Prostate gland (tissue), 2 donors: ENCODE measurements around the gene FLG.

ENCODE experiments used
- POLR2AphosphoS5 ChIP-seq: sonication (generic); formaldehyde crosslinking; IDR thresholded peaks from one replicate; pipeline ENCODE4 v1.6.1; 2017; ENCODE audit warnings: antibody characterized with exemption
- TF ChIP-seq, protein P1 (sequence below), 4 experiments: fragments of 200-600 bp in 2 of 4; fragments of 450-650 bp in 2 of 4; sonication (generic) in 2 of 4; IDR thresholded peaks; 1 replicate in 3 of 4; 2 replicates in 1 of 4; pipeline ENCODE4 v1.5.1; 2016 to 2019; ENCODE audit warnings: antibody characterized with exemption in 4 of 4, mild to moderate bottlenecking in 2 of 4, moderate library complexity in 2 of 4

DNA sequence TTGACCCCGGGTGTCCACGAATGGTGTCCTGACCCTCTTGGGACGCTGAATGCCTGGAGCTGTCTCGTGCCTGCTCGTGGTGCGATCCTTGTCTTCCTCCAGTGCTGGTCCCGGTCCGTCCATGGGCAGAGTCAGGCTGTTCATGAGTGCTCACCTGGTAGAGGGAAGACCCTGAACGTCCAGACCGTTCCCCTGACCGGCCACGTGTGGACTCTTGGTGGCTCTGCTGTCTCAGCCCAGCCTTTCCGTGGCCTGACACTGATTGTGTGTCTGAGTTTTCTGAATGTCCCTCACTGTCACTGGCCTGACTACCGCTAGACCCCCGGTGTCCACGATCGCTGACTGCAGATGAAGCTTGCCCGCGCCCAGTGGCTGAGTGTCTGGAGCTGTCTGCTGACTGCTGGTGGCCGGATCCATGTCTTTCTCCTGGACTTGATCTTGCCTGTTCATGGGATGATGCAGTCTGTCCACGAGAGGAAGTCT lies 11.7 kb downstream of the FLG start:
- TF ChIP-seq, protein P1, sequence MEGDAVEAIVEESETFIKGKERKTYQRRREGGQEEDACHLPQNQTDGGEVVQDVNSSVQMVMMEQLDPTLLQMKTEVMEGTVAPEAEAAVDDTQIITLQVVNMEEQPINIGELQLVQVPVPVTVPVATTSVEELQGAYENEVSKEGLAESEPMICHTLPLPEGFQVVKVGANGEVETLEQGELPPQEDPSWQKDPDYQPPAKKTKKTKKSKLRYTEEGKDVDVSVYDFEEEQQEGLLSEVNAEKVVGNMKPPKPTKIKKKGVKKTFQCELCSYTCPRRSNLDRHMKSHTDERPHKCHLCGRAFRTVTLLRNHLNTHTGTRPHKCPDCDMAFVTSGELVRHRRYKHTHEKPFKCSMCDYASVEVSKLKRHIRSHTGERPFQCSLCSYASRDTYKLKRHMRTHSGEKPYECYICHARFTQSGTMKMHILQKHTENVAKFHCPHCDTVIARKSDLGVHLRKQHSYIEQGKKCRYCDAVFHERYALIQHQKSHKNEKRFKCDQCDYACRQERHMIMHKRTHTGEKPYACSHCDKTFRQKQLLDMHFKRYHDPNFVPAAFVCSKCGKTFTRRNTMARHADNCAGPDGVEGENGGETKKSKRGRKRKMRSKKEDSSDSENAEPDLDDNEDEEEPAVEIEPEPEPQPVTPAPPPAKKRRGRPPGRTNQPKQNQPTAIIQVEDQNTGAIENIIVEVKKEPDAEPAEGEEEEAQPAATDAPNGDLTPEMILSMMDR (IDR thresholded peaks at IDR 0.05): no peak
- no peak for TF ChIP-seq POLR2AphosphoS5
